Common myeloid progenitor, CD34-positive (primary cell): ENCODE data around the gene INPP5K.
A peak's percentile ranks its signal among the peaks of the same experiment; 100 is the strongest.
"Not testable (repeated sequence)": the region's sequence is repeated elsewhere in the genome, so short reads cannot be mapped to it uniquely, and the experiment has no call there.

ENCODE experiments used
- CTCF ChIA-PET: fragments of 350-600 bp; sonication (Branson Sonifier 250); formaldehyde crosslinking; loops from one replicate; lab custom pipeline; 2021; ENCODE audit warnings: antibody characterized with exemption; lab: Charles Lee
- POLR2A ChIA-PET: fragments of 350-600 bp; sonication (Branson Sonifier 250); formaldehyde crosslinking; loops from one replicate; lab custom pipeline; 2021; ENCODE audit warnings: antibody characterized with exemption; lab: Charles Lee
- DNase-seq, 3 donors: peaks; one replicate each; pipeline versions ENCODE4 v3.0.0 to v3.0.0-alpha.2; 2013
- H3K27ac ChIP-seq, 2 experiments: 1 replicate in 1 of 2; 2 replicates in 1 of 2; pipeline ENCODE4 v1.7.0; 2013; ENCODE audit warnings: inconsistent platforms in 2 of 2, low read length in 2 of 2, mild to moderate bottlenecking in 2 of 2, low read depth in 1 of 2, moderate library complexity in 1 of 2; ENCODE audit not compliant: severe bottlenecking in 2 of 2, insufficient read depth in 1 of 2, poor library complexity in 1 of 2
- H3K27me3 ChIP-seq, 5 experiments: replicated peaks in 2 of 5; 1 replicate in 3 of 5; 2 replicates in 2 of 5; pipeline versions ENCODE4 v1.6.1 to v1.7.0; 2013; ENCODE audit warnings: low read length in 4 of 5, mild to moderate bottlenecking in 2 of 5, moderate library complexity in 2 of 5, inconsistent platforms in 1 of 5; ENCODE audit not compliant: insufficient read depth in 5 of 5, control insufficient read depth in 4 of 5
- H3K36me3 ChIP-seq, 4 experiments: 1 replicate in 2 of 4; 2 replicates in 2 of 4; pipeline versions ENCODE4 v1.6.1 to v1.7.0; 2013; ENCODE audit warnings: low read length in 3 of 4, control low read depth in 1 of 4, mild to moderate bottlenecking in 1 of 4; ENCODE audit not compliant: control insufficient read depth in 4 of 4, insufficient read depth in 4 of 4
- H3K4me1 ChIP-seq, 4 experiments: 1 replicate in 3 of 4; 2 replicates in 1 of 4; pipeline versions ENCODE4 v1.6.1 to v1.7.1; 2013; ENCODE audit warnings: low read length in 3 of 4, mild to moderate bottlenecking in 3 of 4, control low read depth in 1 of 4, inconsistent platforms in 1 of 4, moderate library complexity in 1 of 4; ENCODE audit not compliant: control insufficient read depth in 4 of 4, insufficient read depth in 4 of 4; ENCODE audit errors: control extremely low read depth in 1 of 4
- H3K4me3 ChIP-seq, 7 experiments: 1 replicate in 4 of 7; 2 replicates in 3 of 7; pipeline versions ENCODE4 v1.5.1 to v1.7.0; 2013; ENCODE audit warnings: mild to moderate bottlenecking in 7 of 7, low read length in 6 of 7, moderate library complexity in 6 of 7, inconsistent platforms in 2 of 7, low read depth in 2 of 7, control low read depth in 1 of 7; ENCODE audit not compliant: insufficient read depth in 4 of 7, control insufficient read depth in 1 of 7; ENCODE audit errors: extremely low read depth in 1 of 7
- H3K9me3 ChIP-seq, 5 experiments: 1 replicate in 4 of 5; 2 replicates in 1 of 5; pipeline versions ENCODE4 v1.6.1 to v1.7.1; 2013; ENCODE audit warnings: low read length in 4 of 5, mild to moderate bottlenecking in 2 of 5, inconsistent platforms in 1 of 5, low read depth in 1 of 5, moderate library complexity in 1 of 5; ENCODE audit not compliant: control insufficient read depth in 4 of 5, insufficient read depth in 2 of 5; ENCODE audit errors: control extremely low read depth in 1 of 5
- WGBS: methylation state at CpG from one replicate; pipeline ENCODE4 v1.1.5; 2013; ENCODE audit not compliant: insufficient coverage; 5-methylcytosine and 5-hydroxymethylcytosine counted together

Gene INPP5K

GRCh38 chr17:1533661-1534325 lies 17.4 kb upstream of the INPP5K start:
- peaks cover 16 to 64% (median 41%) of the 10 kb centered on the region in 4 experiments for H3K36me3 ChIP-seq

GRCh38 chr17:1532836-1533602 lies 16.6 kb upstream of the INPP5K start:
- WGBS = 85% methylated on average over 10 of the region's 10 CpGs
- Histone ChIP-seq H3K4me3 (no peak overlapping the region), H3K27me3 (no peaks in the 10 kb centered on the region), H3K9me3 (no peaks in the 10 kb centered on the region), H3K4me1 (no peaks in the 10 kb centered on the region), H3K27ac (no peak overlapping the region), H3K36me3 (peaks cover 13 to 60% (median 37%) of the 10 kb centered on the region in 4 experiments)
- peak; percentile 54 to 72 (median 70) for DNase-seq
- POLR2A ChIA-PET = interaction anchor here (0.8 kb wide), 1 partner anchor 168 kb away, joined by 3 read pairs; no protein-coding TSS in a partner anchor
- CTCF ChIA-PET = interaction anchor here (0.6 to 1.9 kb wide), 13 partner anchors 10 to 256 kb away, joined by 3 to 11 read pairs (median 4); partner anchors contain the start of gene INPP5K

More at GRCh38 chr17:1533661-1534325, 17.4 kb upstream of the INPP5K start:
- no peak overlapping the region for H3K27ac ChIP-seq
- H3K9me3 ChIP-seq = no peaks in the 10 kb centered on the region
- H3K27me3 ChIP-seq = no peaks in the 10 kb centered on the region
- WGBS = 95% methylated on average over 23 of the region's 24 CpGs
- H3K4me1 ChIP-seq = no peaks in the 10 kb centered on the region
- no peak for DNase-seq
- H3K4me3 ChIP-seq = no peak overlapping the region
- ChIA-PET POLR2A (interaction anchor here (0.8 kb wide), 1 partner anchor 169 kb away, joined by 3 read pairs; no protein-coding TSS in a partner anchor), CTCF (interaction anchor here (0.6 to 1.9 kb wide), 11 partner anchors 10 to 257 kb away, joined by 3 to 11 read pairs (median 4); partner anchors contain the start of genes INPP5K and SLC43A2)

- no peak overlapping the region for H3K4me3 ChIP-seq
- peaks cover 7 to 57% (median 27%) of the 10 kb centered on the region in 4 experiments for H3K36me3 ChIP-seq
- H3K27me3 ChIP-seq = no peaks in the 10 kb centered on the region
- WGBS = no CpG with 5 or more reads among the region's 2 CpGs
- H3K9me3 ChIP-seq = no peaks in the 10 kb centered on the region
- no peak for DNase-seq
- ChIA-PET POLR2A (no interaction called here), CTCF (interaction anchor here (1.4 kb wide), 1 partner anchor 168 kb away, joined by 3 read pairs; no protein-coding TSS in a partner anchor)
- no peaks in the 10 kb centered on the region for H3K4me1 ChIP-seq
- H3K27ac ChIP-seq = no peak overlapping the region
Measured at GRCh38 chr17:1529863-1530262, 13.5 kb upstream of the INPP5K start.

GRCh38 chr17:1526876-1527275 lies 10.5 kb upstream of the INPP5K start:
- DNase-seq, H3K4me3 ChIP-seq, H3K9me3 ChIP-seq, H3K27ac ChIP-seq, H3K4me1 ChIP-seq, H3K27me3 ChIP-seq, POLR2A ChIA-PET: not testable (repeated sequence)
- H3K36me3 ChIP-seq = peaks cover 0 to 37% (median 17%) of the 10 kb centered on the region in 4 experiments
- 100% methylated on average over 2 of the region's 4 CpGs for WGBS
- CTCF ChIA-PET = interaction anchor here (0.8 kb wide), 1 partner anchor 168 kb away, joined by 3 read pairs; no protein-coding TSS in a partner anchor

- no peaks in the 10 kb centered on the region for H3K9me3 ChIP-seq
- CTCF ChIA-PET = no interaction called here
Measured at GRCh38 chr17:1522626-1523025, 6.2 kb upstream of the INPP5K start.

GRCh38 chr17:1521086-1521640 lies 4.8 kb upstream of the INPP5K start:
- ChIA-PET CTCF (interaction anchor here (1.1 to 2.5 kb wide), 3 partner anchors 12 to 109 kb away, joined by 3 to 7 read pairs (median 5); no protein-coding TSS in a partner anchor), POLR2A (no interaction called here)
- H3K36me3 ChIP-seq = peaks cover 10 to 44% (median 16%) of the 10 kb centered on the region in 4 experiments
- H3K4me3 ChIP-seq = no peak overlapping the region
- H3K27ac ChIP-seq = no peak overlapping the region
- 98% methylated on average over 7 of the region's 10 CpGs for WGBS
- no peak for DNase-seq
- H3K27me3 ChIP-seq = no peaks in the 10 kb centered on the region
- no peaks in the 10 kb centered on the region for H3K9me3 ChIP-seq
- peaks cover 3 to 9% (median 7%) of the 10 kb centered on the region in 4 experiments for H3K4me1 ChIP-seq

More at GRCh38 chr17:1522626-1523025, 6.2 kb upstream of the INPP5K start:
- DNase-seq = no peak
- 96% methylated on average over 4 of the region's 5 CpGs for WGBS
- POLR2A ChIA-PET = interaction anchor here (0.7 kb wide), 1 partner anchor 183 kb away, joined by 3 read pairs; no protein-coding TSS in a partner anchor
- H3K27ac ChIP-seq = no peak overlapping the region
- H3K4me3 ChIP-seq = no peak overlapping the region
- H3K27me3 ChIP-seq = no peaks in the 10 kb centered on the region
- peaks cover 1 to 2% (median 2%) of the 10 kb centered on the region in 4 experiments for H3K4me1 ChIP-seq
- peaks cover 10 to 49% (median 16%) of the 10 kb centered on the region in 4 experiments for H3K36me3 ChIP-seq
